CD14-positive monocyte (primary cell): ENCODE measurements around the gene PLD1. TPM values are rescaled to one million over a fixed set of nuclear protein-coding genes. Genes with fewer than 3 reads are reported as not detected.
A peak's percentile ranks its signal among the peaks of the same experiment; 100 is the strongest.

ENCODE experiments used
- DNase-seq, 3 donors: peaks; one replicate each; pipeline ENCODE4 v3.0.0-alpha.2; 2011 to 2022
- H2AFZ ChIP-seq: 2 replicates; pipeline ENCODE4 v1.6.0; 2012; ENCODE audit warnings: mild to moderate bottlenecking, low read depth, low read length, inconsistent platforms; ENCODE audit not compliant: insufficient read depth, poor library complexity, severe bottlenecking
- H3K27ac ChIP-seq, 2 donors: 1 replicate in 1 of 2; 2 replicates in 1 of 2; pipeline ENCODE4 v1.5.1; 2012 to 2013; ENCODE audit warnings: low read length in 2 of 2, control low read depth in 1 of 2, inconsistent platforms in 1 of 2, low read depth in 1 of 2, mild to moderate bottlenecking in 1 of 2
- H3K27me3 ChIP-seq, 2 donors: one replicate each; pipeline versions ENCODE4 v1.6.0 to v1.6.1; 2011 to 2013; ENCODE audit warnings: low read length in 2 of 2; ENCODE audit not compliant: control insufficient read depth in 2 of 2, insufficient read depth in 2 of 2
- H3K36me3 ChIP-seq, 2 donors: replicated peaks in 1 of 2; 1 replicate in 1 of 2; 2 replicates in 1 of 2; pipeline versions ENCODE4 v1.5.1 to v1.6.1; 2012 to 2013; ENCODE audit warnings: low read length in 2 of 2, control low read depth in 1 of 2, inconsistent platforms in 1 of 2, mild to moderate bottlenecking in 1 of 2; ENCODE audit not compliant: insufficient read depth in 2 of 2, control insufficient read depth in 1 of 2
- H3K4me1 ChIP-seq, 2 donors: 1 replicate in 1 of 2; 2 replicates in 1 of 2; pipeline versions ENCODE4 v1.5.1 to v1.6.1; 2012 to 2013; ENCODE audit warnings: low read length in 2 of 2, control low read depth in 1 of 2, inconsistent platforms in 1 of 2, mild to moderate bottlenecking in 1 of 2, moderate library complexity in 1 of 2; ENCODE audit not compliant: insufficient read depth in 2 of 2, control insufficient read depth in 1 of 2
- H3K4me2 ChIP-seq: replicated peaks from 2 replicates; pipeline ENCODE3; 2012; ENCODE audit warnings: low read length, moderate library complexity, mild to moderate bottlenecking; ENCODE audit not compliant: poor library complexity, severe bottlenecking; ENCODE audit errors: extremely low read depth
- H3K4me3 ChIP-seq, 3 experiments: fragments of 200-600 bp in 1 of 3; sonication (generic) in 1 of 3; replicated peaks in 1 of 3; 1 replicate in 2 of 3; 2 replicates in 1 of 3; pipeline ENCODE4 v1.5.1; 2011 to 2013; ENCODE audit warnings: low read length in 3 of 3, mild to moderate bottlenecking in 3 of 3, control low read depth in 2 of 3, low read depth in 2 of 3, inconsistent platforms in 1 of 3, moderate library complexity in 1 of 3
- H3K79me2 ChIP-seq: 2 replicates; pipeline ENCODE4 v1.6.0; 2012; ENCODE audit warnings: mild to moderate bottlenecking, control low read depth, inconsistent platforms, low read length, moderate library complexity; ENCODE audit not compliant: insufficient read depth
- H3K9ac ChIP-seq: 2 replicates; pipeline ENCODE4 v1.6.0; 2017; ENCODE audit warnings: low read length, mild to moderate bottlenecking; ENCODE audit not compliant: insufficient read depth, poor library complexity, severe bottlenecking
- H3K9me3 ChIP-seq, 2 donors: replicated peaks in 1 of 2; 1 replicate in 1 of 2; 2 replicates in 1 of 2; pipeline versions ENCODE4 v1.5.1 to v1.6.1; 2012 to 2013; ENCODE audit warnings: low read length in 2 of 2, control low read depth in 1 of 2; ENCODE audit not compliant: control insufficient read depth in 1 of 2, insufficient read depth in 1 of 2
- H4K20me1 ChIP-seq: 2 replicates; pipeline ENCODE4 v1.6.0; 2012; ENCODE audit warnings: mild to moderate bottlenecking, low read length, control low read depth, moderate library complexity; ENCODE audit not compliant: insufficient read depth
- H3K27ac Mint-ChIP-seq, 7 donors: one replicate each; pipeline ENCODE4 v1.8.0; 2020; ENCODE audit warnings: mild to moderate bottlenecking in 7 of 7, mixed read lengths in 7 of 7, moderate library complexity in 6 of 7, inconsistent platforms in 2 of 7
- H3K27me3 Mint-ChIP-seq, 3 donors: one replicate each; pipeline ENCODE4 v1.8.0; 2021 to 2022; ENCODE audit warnings: low read depth in 3 of 3, mild to moderate bottlenecking in 3 of 3, mixed read lengths in 3 of 3, moderate library complexity in 3 of 3, inconsistent platforms in 1 of 3
- H3K36me3 Mint-ChIP-seq, 2 donors: one replicate each; pipeline ENCODE4 v1.8.0; 2020; ENCODE audit warnings: mixed read lengths in 2 of 2, inconsistent platforms in 1 of 2, mild to moderate bottlenecking in 1 of 2
- H3K4me1 Mint-ChIP-seq: one replicate; pipeline ENCODE4 v1.8.0; 2020; ENCODE audit warnings: mild to moderate bottlenecking, mixed read lengths
- H3K4me3 Mint-ChIP-seq, 2 donors: one replicate each; pipeline ENCODE4 v1.8.0; 2020; ENCODE audit warnings: mild to moderate bottlenecking in 2 of 2, mixed read lengths in 2 of 2, moderate library complexity in 1 of 2
- H3K9me3 Mint-ChIP-seq, 7 donors: one replicate each; pipeline ENCODE4 v1.8.0; 2020 to 2022; ENCODE audit warnings: mixed read lengths in 7 of 7, mild to moderate bottlenecking in 6 of 7, moderate library complexity in 6 of 7, inconsistent platforms in 2 of 7
- CTCF ChIP-seq: fragments of 200-600 bp; IDR thresholded peaks from one replicate; pipeline ENCODE4 v1.8.0; 2022; ENCODE audit warnings: antibody characterized with exemption, mild to moderate bottlenecking
- WGBS: methylation state at CpG from one replicate; pipeline ENCODE4 v1.1.5; 2013; ENCODE audit warnings: missing lambda C conversion rate; ENCODE audit not compliant: insufficient coverage; 5-methylcytosine and 5-hydroxymethylcytosine counted together
- intact Hi-C, 2 donors: fragments of 100-400 bp; cut with micrococcal nuclease; formaldehyde crosslinking; loops; one replicate each; pipeline versions ENCODE4 v1.15.0 to v1.15.1; 2023
- polyA plus RNA-seq, 3 donors: library from polyadenylated mRNA; depleted of rRNA in 1 of 3; unstranded in 2 of 3; stranded (reverse) in 1 of 3; fragments of 300-500 nt in 2 of 3; fragments of >200 nt in 1 of 3; fragmentation: Illumina TruSeq in 2 of 3; gene quantifications; 1 replicate in 2 of 3; 2 replicates in 1 of 3; pipeline ENCODE4 v1.2.3, GENCODE V29; 2012 to 2021

The PLD1 gene
- polyA plus RNA-seq, 3 donors = 5.1 to 7.9 (median 5.8) TPM

GRCh38 chr3:171812811-171813210 lies 2.5 kb upstream of the PLD1 start:
- Histone ChIP-seq H3K9ac (no peak overlapping the region), H3K36me3 (no peaks in the 10 kb centered on the region), H3K9me3 (no peaks in the 10 kb centered on the region), H3K4me1 (peaks cover 44 to 45% of the 10 kb centered on the region in 2 donors), H4K20me1 (no peaks in the 10 kb centered on the region), H3K79me2 (peaks cover 31% of the 10 kb centered on the region), H3K27me3 (no peaks in the 10 kb centered on the region), H2AFZ (no peak overlapping the region), H3K4me2 (no peak overlapping the region), H3K27ac (peak overlapping the region in 1 of 2 donors; percentile 91), H3K4me3 (no peak overlapping the region)
- Mint-ChIP-seq H3K9me3 (no peaks in the 10 kb centered on the region), H3K4me1 (peaks cover 46% of the 10 kb centered on the region), H3K4me3 (no peak overlapping the region), H3K36me3 (no peaks in the 10 kb centered on the region), H3K27ac (peak overlapping the region; percentile 97 to 100 (median 99)), H3K27me3 (no peaks in the 10 kb centered on the region)
- intact Hi-C loops = loop anchor here (5.0 kb wide), 1 partner anchor 36 kb away; no protein-coding TSS in a partner anchor
- no CpG with 5 or more reads among the region's 2 CpGs for WGBS
- no peak for TF ChIP-seq CTCF
- no peak for DNase-seq

GRCh38 chr3:171811913-171812335 lies 1.6 kb upstream of the PLD1 start:
- no peak for TF ChIP-seq CTCF

More at GRCh38 chr3:171811913-171812335, 1.6 kb upstream of the PLD1 start:
- Histone ChIP-seq H3K9me3 (no peaks in the 10 kb centered on the region), H3K27ac (peak overlapping the region; percentile 78 to 95), H3K4me3 (no peak overlapping the region), H3K36me3 (no peaks in the 10 kb centered on the region), H3K4me2 (no peak overlapping the region), H4K20me1 (no peaks in the 10 kb centered on the region), H3K4me1 (peaks cover 48% of the 10 kb centered on the region in 2 donors), H3K9ac (no peak overlapping the region), H2AFZ (no peak overlapping the region), H3K79me2 (peaks cover 40% of the 10 kb centered on the region), H3K27me3 (no peaks in the 10 kb centered on the region)
- Mint-ChIP-seq H3K27ac (peak overlapping the region; percentile 86 to 97 (median 96)), H3K9me3 (no peaks in the 10 kb centered on the region), H3K36me3 (no peaks in the 10 kb centered on the region), H3K4me3 (no peak overlapping the region), H3K4me1 (peaks cover 52% of the 10 kb centered on the region), H3K27me3 (no peaks in the 10 kb centered on the region)
- 80% methylated on average over 1 of the region's 9 CpGs for WGBS
- DNase-seq = no peak
- intact Hi-C loops = loop anchor here (5.0 kb wide), 1 partner anchor 35 kb away; no protein-coding TSS in a partner anchor
